Astrocyte (in vitro differentiated cells and primary cell): ENCODE measurements around the gene RBFOX2. TPM values are rescaled to one million over a fixed set of nuclear protein-coding genes. Genes with fewer than 3 reads are reported as not detected.

Experiments
- DNase-seq: peaks from one replicate; pipeline ENCODE4 v3.0.0-alpha.2; 2010; ENCODE audit warnings: low read depth
- FAIRE-seq: peaks from 2 replicates; lab custom pipeline; 2011; peaks lifted over from hg19 to GRCh38; lab: Jason Lieb, UNC
- H2AFZ ChIP-seq: 2 replicates; pipeline ENCODE4 v1.6.0; 2012; ENCODE audit warnings: low read depth, low read length, inconsistent platforms
- H3K27ac ChIP-seq: 2 replicates; pipeline ENCODE4 v1.5.1; 2011; ENCODE audit warnings: low read depth, low read length, inconsistent platforms
- H3K27me3 ChIP-seq: 2 replicates; pipeline ENCODE4 v1.6.0; 2011; ENCODE audit warnings: low read length, inconsistent platforms; ENCODE audit not compliant: insufficient read depth
- H3K36me3 ChIP-seq: 2 replicates; pipeline ENCODE4 v1.5.1; 2011; ENCODE audit warnings: low read length, inconsistent platforms; ENCODE audit not compliant: insufficient read depth
- H3K4me1 ChIP-seq: 2 replicates; pipeline ENCODE4 v1.5.1; 2011; ENCODE audit warnings: low read length, inconsistent platforms; ENCODE audit not compliant: insufficient read depth
- H3K4me2 ChIP-seq: 2 replicates; pipeline ENCODE4 v1.6.0; 2012; ENCODE audit warnings: low read length, inconsistent platforms
- H3K4me3 ChIP-seq: 2 replicates; pipeline ENCODE4 v1.5.1; 2011; ENCODE audit warnings: low read depth, mild to moderate bottlenecking, low read length, inconsistent platforms; ENCODE audit not compliant: insufficient read depth
- H3K79me2 ChIP-seq: 2 replicates; pipeline ENCODE4 v1.6.0; 2012; ENCODE audit warnings: mild to moderate bottlenecking, low read length, inconsistent platforms; ENCODE audit not compliant: insufficient read depth
- H3K9ac ChIP-seq: 2 replicates; pipeline ENCODE4 v1.6.0; 2012; ENCODE audit warnings: mild to moderate bottlenecking, low read length, inconsistent platforms
- H3K9me3 ChIP-seq: 2 replicates; pipeline ENCODE4 v1.5.1; 2012; ENCODE audit warnings: low read depth, mild to moderate bottlenecking, low read length, inconsistent platforms; ENCODE audit not compliant: insufficient read depth
- H4K20me1 ChIP-seq: 2 replicates; pipeline ENCODE4 v1.6.0; 2012; ENCODE audit warnings: low read length, inconsistent platforms; ENCODE audit not compliant: insufficient read depth
- H3K27ac Mint-ChIP-seq: one replicate; pipeline ENCODE4 v1.8.0; 2021; ENCODE audit warnings: mild to moderate bottlenecking, mixed read lengths; ENCODE audit not compliant: unreplicated experiment
- H3K27me3 Mint-ChIP-seq: one replicate; pipeline ENCODE4 v1.8.0; 2021; ENCODE audit warnings: low read depth, mixed read lengths; ENCODE audit not compliant: unreplicated experiment
- H3K36me3 Mint-ChIP-seq: one replicate; pipeline ENCODE4 v1.8.0; 2021; ENCODE audit warnings: low read depth, mixed read lengths; ENCODE audit not compliant: unreplicated experiment
- H3K4me1 Mint-ChIP-seq: one replicate; pipeline ENCODE4 v1.8.0; 2021; ENCODE audit warnings: low read depth, mixed read lengths; ENCODE audit not compliant: unreplicated experiment
- H3K4me3 Mint-ChIP-seq: one replicate; pipeline ENCODE4 v1.8.0; 2021; ENCODE audit warnings: mild to moderate bottlenecking, moderate library complexity, mixed read lengths; ENCODE audit not compliant: unreplicated experiment
- H3K9me3 Mint-ChIP-seq: one replicate; pipeline ENCODE4 v1.8.0; 2021; ENCODE audit warnings: mild to moderate bottlenecking, mixed read lengths; ENCODE audit not compliant: unreplicated experiment
- EZH2 ChIP-seq: IDR thresholded peaks from 2 replicates; pipeline ENCODE4 v1.6.1; 2012; ENCODE audit warnings: mild to moderate bottlenecking, low read length, inconsistent platforms; ENCODE audit not compliant: insufficient read depth
- total RNA-seq: library from RNA; stranded (reverse); gene quantifications from 2 replicates; pipeline ENCODE4 v1.2.1, GENCODE V29; 2021
- TF ChIP-seq, protein P1 (sequence below): IDR thresholded peaks from 2 replicates; pipeline ENCODE4 v1.5.1; 2011; ENCODE audit warnings: low read depth, mild to moderate bottlenecking, inconsistent platforms, low read length, moderate library complexity; ENCODE audit not compliant: insufficient read depth

RBFOX2 gene
- total RNA-seq, 1 donor from 2014 or later = 169 TPM

DNA sequence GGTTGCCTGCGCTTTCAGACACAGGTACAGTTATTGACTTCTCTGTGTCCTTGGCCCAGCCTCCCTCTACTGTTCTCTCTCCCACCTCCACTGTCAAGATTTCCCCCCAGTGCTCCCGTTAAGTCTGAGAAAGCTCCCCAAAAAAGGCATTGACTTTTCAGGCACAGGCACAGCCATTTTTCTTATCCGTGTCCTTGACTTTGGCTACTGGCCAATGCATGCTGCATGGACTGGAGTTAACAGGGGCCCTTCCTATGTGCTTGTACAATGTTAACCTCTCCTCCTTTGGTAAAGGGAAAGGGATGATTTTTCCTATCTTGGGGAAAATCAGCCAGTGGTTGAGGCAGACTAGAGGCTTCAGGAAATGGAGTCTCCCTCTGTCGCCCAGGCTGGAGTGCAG lies 306.7 kb downstream of the RBFOX2 start:
- no peak overlapping the region for H3K9ac ChIP-seq
- no peak overlapping the region for H3K4me2 ChIP-seq
- no peak overlapping the region for H3K27ac ChIP-seq
- DNase-seq (no peak), FAIRE-seq (no peak)
- no peaks in the 10 kb centered on the region for H3K4me1 Mint-ChIP-seq
- H3K27me3 Mint-ChIP-seq = peaks cover 13% of the 10 kb centered on the region
- no peak overlapping the region for H3K27ac Mint-ChIP-seq
- TF ChIP-seq, protein P1, sequence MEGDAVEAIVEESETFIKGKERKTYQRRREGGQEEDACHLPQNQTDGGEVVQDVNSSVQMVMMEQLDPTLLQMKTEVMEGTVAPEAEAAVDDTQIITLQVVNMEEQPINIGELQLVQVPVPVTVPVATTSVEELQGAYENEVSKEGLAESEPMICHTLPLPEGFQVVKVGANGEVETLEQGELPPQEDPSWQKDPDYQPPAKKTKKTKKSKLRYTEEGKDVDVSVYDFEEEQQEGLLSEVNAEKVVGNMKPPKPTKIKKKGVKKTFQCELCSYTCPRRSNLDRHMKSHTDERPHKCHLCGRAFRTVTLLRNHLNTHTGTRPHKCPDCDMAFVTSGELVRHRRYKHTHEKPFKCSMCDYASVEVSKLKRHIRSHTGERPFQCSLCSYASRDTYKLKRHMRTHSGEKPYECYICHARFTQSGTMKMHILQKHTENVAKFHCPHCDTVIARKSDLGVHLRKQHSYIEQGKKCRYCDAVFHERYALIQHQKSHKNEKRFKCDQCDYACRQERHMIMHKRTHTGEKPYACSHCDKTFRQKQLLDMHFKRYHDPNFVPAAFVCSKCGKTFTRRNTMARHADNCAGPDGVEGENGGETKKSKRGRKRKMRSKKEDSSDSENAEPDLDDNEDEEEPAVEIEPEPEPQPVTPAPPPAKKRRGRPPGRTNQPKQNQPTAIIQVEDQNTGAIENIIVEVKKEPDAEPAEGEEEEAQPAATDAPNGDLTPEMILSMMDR = no peak
- TF ChIP-seq EZH2 = no peak
- no peak overlapping the region for H3K4me3 ChIP-seq
- no peaks in the 10 kb centered on the region for H3K4me1 ChIP-seq
- no peaks in the 10 kb centered on the region for H3K79me2 ChIP-seq
- H3K36me3 ChIP-seq = no peaks in the 10 kb centered on the region
- H3K9me3 Mint-ChIP-seq = peaks cover 7% of the 10 kb centered on the region
- H3K27me3 ChIP-seq = no peaks in the 10 kb centered on the region
- H3K9me3 ChIP-seq = no peaks in the 10 kb centered on the region
- no peaks in the 10 kb centered on the region for H4K20me1 ChIP-seq
- no peak overlapping the region for H3K4me3 Mint-ChIP-seq
- H3K36me3 Mint-ChIP-seq = no peaks in the 10 kb centered on the region
- H2AFZ ChIP-seq = no peak overlapping the region

DNA sequence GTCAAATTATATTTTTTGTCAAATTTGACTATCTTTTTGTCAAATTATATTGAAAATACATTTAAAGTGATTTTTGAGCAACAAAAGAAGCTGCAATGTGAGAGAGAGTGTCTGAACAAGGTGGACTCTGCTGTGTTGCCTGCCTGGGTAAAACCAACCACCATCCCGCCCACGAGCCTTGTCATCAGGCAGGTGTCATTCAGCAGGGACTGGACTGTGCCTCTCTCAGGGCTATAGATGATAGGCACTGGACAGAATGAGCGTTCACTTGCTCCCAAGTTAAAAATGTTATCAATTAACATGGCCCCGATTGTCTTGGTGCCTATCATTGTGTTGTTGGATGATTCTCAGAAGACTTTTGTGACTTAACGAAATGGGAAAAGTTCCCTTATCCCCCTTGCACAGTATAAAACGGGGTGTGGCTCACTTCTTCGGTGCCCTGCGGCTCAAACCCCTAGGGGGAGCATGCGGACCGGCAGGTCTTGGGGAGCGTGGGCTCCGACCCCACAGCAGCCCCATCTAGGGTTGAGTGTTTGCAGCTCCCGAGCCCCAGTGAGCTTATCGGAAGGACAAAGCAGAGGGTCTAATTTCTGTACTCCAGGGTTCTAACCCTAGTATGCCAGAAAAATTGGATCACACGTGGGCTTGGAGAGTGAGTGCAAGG lies 309.3 kb downstream of the RBFOX2 start:
- Histone ChIP-seq H2AFZ (no peak overlapping the region), H3K36me3 (no peaks in the 10 kb centered on the region), H3K79me2 (no peaks in the 10 kb centered on the region), H3K9ac (no peak overlapping the region), H3K4me2 (no peak overlapping the region), H3K27ac (no peak overlapping the region), H3K4me3 (no peak overlapping the region), H3K27me3 (peaks cover 6% of the 10 kb centered on the region), H3K9me3 (no peaks in the 10 kb centered on the region), H4K20me1 (no peaks in the 10 kb centered on the region), H3K4me1 (no peaks in the 10 kb centered on the region)
- Mint-ChIP-seq H3K4me1 (no peaks in the 10 kb centered on the region), H3K9me3 (peaks cover 7% of the 10 kb centered on the region), H3K27me3 (peaks cover 13% of the 10 kb centered on the region), H3K27ac (no peak overlapping the region), H3K36me3 (no peaks in the 10 kb centered on the region), H3K4me3 (no peak overlapping the region)
- DNase-seq = no peak
- no peak for TF ChIP-seq EZH2
- TF ChIP-seq, protein P1 = no peak
- FAIRE-seq = no peak

DNA sequence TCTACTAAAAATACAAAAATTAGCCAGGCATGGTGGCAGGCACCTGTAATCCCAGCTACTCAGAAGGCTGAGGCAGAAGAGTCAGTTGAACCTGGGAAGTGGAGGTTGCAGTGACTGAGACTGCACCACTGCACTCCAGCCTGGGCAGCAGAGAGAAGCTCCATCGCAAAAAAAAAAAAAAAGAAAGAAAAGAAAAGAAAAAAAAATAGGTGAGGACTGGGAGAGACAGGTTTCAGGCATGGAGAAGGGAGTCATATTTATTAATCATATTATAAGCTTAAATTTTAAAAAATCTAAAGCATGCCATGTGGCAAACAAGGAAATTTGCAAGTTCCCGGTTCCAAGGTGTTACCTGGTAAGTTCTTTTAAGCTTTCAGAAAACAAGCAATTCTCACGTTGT lies 311.1 kb downstream of the RBFOX2 start, which contains the start of gene APOL5:
Gene APOL5, plus strand, starts transcription at position 301 of the 400 bp plus-strand sequence. Its CDS starts 0 bp downstream, at position 301.
- H3K4me1 ChIP-seq = no peaks in the 10 kb centered on the region
- H3K27me3 ChIP-seq = peaks cover 7% of the 10 kb centered on the region
- H3K4me3 Mint-ChIP-seq = no peak within 1 kb of the TSS
- H3K36me3 ChIP-seq = no peaks in the 10 kb centered on the region
- no peaks in the 10 kb centered on the region for H3K79me2 ChIP-seq
- peaks cover 15% of the 10 kb centered on the region for H3K27me3 Mint-ChIP-seq
- no peak within 1 kb of the TSS for H3K4me3 ChIP-seq
- H2AFZ ChIP-seq = no peak within 1 kb of the TSS
- H3K4me2 ChIP-seq = no peak within 1 kb of the TSS
- no peak for DNase-seq
- no peak for TF ChIP-seq EZH2
- TF ChIP-seq, protein P1 = no peak
- FAIRE-seq = no peak
- H3K4me1 Mint-ChIP-seq = no peaks in the 10 kb centered on the region
- no peak within 1 kb of the TSS for H3K9ac ChIP-seq
- no peaks in the 10 kb centered on the region for H4K20me1 ChIP-seq
- no peak within 1 kb of the TSS for H3K27ac ChIP-seq
- no peaks in the 10 kb centered on the region for H3K36me3 Mint-ChIP-seq
- no peak within 1 kb of the TSS for H3K27ac Mint-ChIP-seq
- peaks cover 17% of the 10 kb centered on the region for H3K9me3 Mint-ChIP-seq
- no peaks in the 10 kb centered on the region for H3K9me3 ChIP-seq
